ENCODE measurements around the gene SYNGR2. TPM values are rescaled to one million over a fixed set of nuclear protein-coding genes. Genes with fewer than 3 reads are reported as not detected.

The SYNGR2 gene
- total and polyA plus RNA-seq, 2 of the 8 experiments (the other 6 are each of a cell fraction or from before 2014, with no cell fraction given), result 50.0 to 139 TPM

DNA sequence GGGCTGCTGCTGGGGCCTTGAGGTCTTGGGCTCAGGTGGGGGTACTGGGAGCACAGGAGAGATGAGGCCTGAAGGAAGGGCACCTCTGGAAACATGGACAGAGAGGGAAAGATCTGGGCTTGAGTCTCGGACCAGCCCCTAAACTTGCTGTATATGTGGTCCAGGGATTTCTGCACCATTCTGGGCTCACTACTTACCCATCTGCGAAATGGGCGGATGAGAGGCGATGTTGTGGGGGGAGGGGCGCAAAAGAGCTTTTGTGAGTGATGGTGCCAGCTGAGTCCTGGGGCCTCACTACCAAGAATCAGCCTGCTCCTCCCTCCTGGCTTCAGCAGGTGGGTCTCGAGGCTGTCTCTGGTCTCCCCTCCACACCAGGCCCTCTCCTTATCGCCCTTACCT, 21.9 kb upstream of the SYNGR2 start:
- no peak overlapping the region for H3K14ac ChIP-seq (ENCODE audit: insufficient read length)
- no peaks in the 10 kb centered on the region for H3K9me3 ChIP-seq (ENCODE audit: insufficient read depth in 2 of 2, low read depth in 1 of 2, low read length in 1 of 2)
- H3K23me2 ChIP-seq (ENCODE audit: low read depth, low read length), result no peaks in the 10 kb centered on the region
- TF ChIP-seq KDM1A (IDR thresholded peaks at IDR 0.05; ENCODE audit: borderline replicate concordance, low read length) (peak; percentile 74), SP4 (IDR thresholded peaks at IDR 0.05; ENCODE audit: low read length) (no peak), CBX8 (IDR thresholded peaks at IDR 0.05; ENCODE audit: borderline replicate concordance, low read depth, low read length) (no peak), SAP30 (IDR thresholded peaks at IDR 0.05; ENCODE audit: insufficient read depth, insufficient replicate concordance, low read length) (no peak), CHD1 (IDR thresholded peaks at IDR 0.05; ENCODE audit: low read depth, low read length) (no peak), HDAC6 (IDR thresholded peaks at IDR 0.05; ENCODE audit: low read depth, low read length) (no peak), CBX5 (IDR thresholded peaks at IDR 0.05; ENCODE audit: low read depth, low read length) (no peak)
- no peak overlapping the region for H3K23ac ChIP-seq (ENCODE audit: insufficient read length)
- H3K4me2 ChIP-seq (ENCODE audit: insufficient read depth in 1 of 2, low read depth in 2 of 2, low read length in 2 of 2), result no peak overlapping the region
- no peaks in the 10 kb centered on the region for H3K79me1 ChIP-seq (ENCODE audit: low read depth, low read length)
- no peak overlapping the region for H4K91ac ChIP-seq (replicated peaks; ENCODE audit: insufficient read length, low read length)
- H3K4me1 ChIP-seq (replicated peaks in 1 of 4; ENCODE audit: control insufficient read depth in 3 of 4, insufficient read depth in 4 of 4, low read length in 3 of 4), result no peaks in the 10 kb centered on the region; a peak in 2 of 7 replicates
- H3K36me3 ChIP-seq (ENCODE audit: control insufficient read depth in 2 of 4, insufficient read depth in 4 of 4, low read length in 3 of 4), result no peaks in the 10 kb centered on the region
- no peak overlapping the region for H2AFZ ChIP-seq (ENCODE audit: low read length)
- H3K27ac ChIP-seq (ENCODE audit: low read depth, low read length), result no peak overlapping the region
- H3K56ac ChIP-seq (replicated peaks; ENCODE audit: insufficient read length, low read depth, low read length), result no peak overlapping the region
- H3K4me3 ChIP-seq (ENCODE audit: extremely low read depth in 1 of 4, insufficient read depth in 2 of 4, low read depth in 3 of 4, low read length in 4 of 4), result no peak overlapping the region
- H4K20me1 ChIP-seq (replicated peaks in 1 of 2; ENCODE audit: control insufficient read depth in 1 of 2, insufficient read depth in 2 of 2, low read length in 2 of 2), result peaks cover 0 to under 1% of the 10 kb centered on the region in 2 experiments
- no peak overlapping the region for H2AK5ac ChIP-seq (ENCODE audit: low read depth, low read length)
- H3K79me2 ChIP-seq (ENCODE audit: control insufficient read depth in 1 of 2, insufficient read depth in 2 of 2, low read length in 2 of 2), result no peaks in the 10 kb centered on the region
- no peak overlapping the region for H3K18ac ChIP-seq (ENCODE audit: extremely low read depth, low read length)
- H2BK5ac ChIP-seq (ENCODE audit: low read depth, low read length), result no peak overlapping the region
- no peak overlapping the region for H3K9ac ChIP-seq (replicated peaks in 1 of 4; ENCODE audit: extremely low read depth in 1 of 4, low read depth in 3 of 4, low read length in 3 of 4)
- 0 out of 7 replicates have a peak, but pooled peaks cover 0 to 2% (median 0%) of the 10 kb centered on the region in 4 experiments for H3K27me3 ChIP-seq (replicated peaks in 1 of 4; ENCODE audit: control insufficient read depth in 3 of 4, extremely low read depth in 1 of 4, insufficient read depth in 3 of 4, low read length in 3 of 4)
- FAIRE-seq, result no peak
- no peak overlapping the region for H4K5ac ChIP-seq (ENCODE audit: insufficient read length, low read depth, low read length)
- H2BK12ac ChIP-seq (ENCODE audit: low read depth, low read length), result no peak overlapping the region
- no peak overlapping the region for H2BK120ac ChIP-seq (replicated peaks; ENCODE audit: low read depth, low read length)
- DNase-seq (ENCODE audit: low read depth in 1 of 2, low spot score in 2 of 2), result no peak
- ChIA-PET POLR2A (ENCODE audit: partially characterized antibody) (interaction anchor here (1.2 to 2.2 kb wide), 2 partner anchors 23 to 29 kb away, joined by 3 to 8 read pairs; no protein-coding TSS in a partner anchor), CTCF (ENCODE audit: partially characterized antibody) (interaction anchor here (0.6 to 1.5 kb wide), 5 partner anchors 9 to 260 kb away, joined by 3 to 5 read pairs (median 4); partner anchors contain the start of gene AFMID)
- no peak overlapping the region for H2BK20ac ChIP-seq (ENCODE audit: low read length)
- WGBS, 2 experiments (ENCODE audit: extremely low coverage in 1 of 2, insufficient coverage in 1 of 2, insufficient read length in 1 of 2, insufficient replicate concordance in 2 of 2, low coverage in 1 of 2, low lambda C conversion rate in 2 of 2, missing lambda C conversion rate in 1 of 2), result 87% methylated on average over 7 of the region's 7 CpGs; no CpG with 5 or more reads in 1 of the 2 experiments
- no peak overlapping the region for H4K8ac ChIP-seq (ENCODE audit: extremely low read depth, insufficient read depth, low read length)
- 0 out of 2 replicates have a peak overlapping the region, but pooled peaks have one; percentile 29 for H2BK15ac ChIP-seq (ENCODE audit: low read length)
- no peak overlapping the region for H3K4ac ChIP-seq (replicated peaks; ENCODE audit: insufficient read length, low read depth, low read length)

Data from H1 (cell line).